Measurements from ENCODE around the gene ERC2.

Gene ERC2

DNA sequence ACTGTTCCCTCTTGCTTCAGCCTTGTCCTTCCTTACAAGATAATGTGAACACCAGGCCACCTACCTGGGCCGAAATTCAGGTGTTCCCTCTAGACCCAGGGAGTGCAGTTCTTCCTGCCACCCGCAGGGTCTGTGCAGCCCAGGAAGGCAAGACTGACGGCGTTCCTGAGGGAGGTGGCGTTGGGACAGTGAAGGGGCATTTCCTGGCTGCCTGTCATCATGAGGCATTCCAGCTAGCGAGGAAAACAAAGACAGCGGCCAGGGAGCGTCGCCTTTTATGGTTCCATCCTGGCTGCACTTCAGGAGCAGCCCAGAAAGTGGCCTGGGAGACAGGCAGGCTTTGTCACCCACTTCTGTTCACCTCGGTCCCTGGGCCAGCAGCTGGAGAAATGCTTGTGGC lies 896.4 kb downstream of the ERC2 start:
- Histone ChIP-seq H3K4me3 (ENCODE audit: low read length in 2 of 2) (no peak overlapping the region), H3K9ac (ENCODE audit: low read depth in 1 of 2, low read length in 2 of 2) (no peak overlapping the region), H3K36me3 (ENCODE audit: control insufficient read depth in 2 of 2, insufficient read depth in 2 of 2, low read length in 2 of 2) (no peaks in the 10 kb centered on the region), H3K9me3 (ENCODE audit: control insufficient read depth in 2 of 2, low read length in 2 of 2) (no peaks in the 10 kb centered on the region), H3K27ac (ENCODE audit: low read depth in 2 of 2, low read length in 2 of 2) (no peak overlapping the region), H3K27me3 (ENCODE audit: control insufficient read depth in 2 of 2, insufficient read depth in 2 of 2, low read length in 2 of 2) (no peaks in the 10 kb centered on the region), H3K4me1 (ENCODE audit: control insufficient read depth in 2 of 2, insufficient read depth in 2 of 2, low read length in 2 of 2) (peaks cover 0 to 2% of the 10 kb centered on the region in 2 donors)

GRCh38 chr3:55571216-55571813 lies 897.0 kb downstream of the ERC2 start:
- Histone ChIP-seq H3K9ac (ENCODE audit: low read depth in 1 of 2, low read length in 2 of 2) (no peak overlapping the region), H3K27me3 (ENCODE audit: control insufficient read depth in 2 of 2, insufficient read depth in 2 of 2, low read length in 2 of 2) (no peaks in the 10 kb centered on the region), H3K4me3 (ENCODE audit: low read length in 2 of 2) (no peak overlapping the region), H3K4me1 (ENCODE audit: control insufficient read depth in 2 of 2, insufficient read depth in 2 of 2, low read length in 2 of 2) (peaks cover 0 to 2% of the 10 kb centered on the region in 2 donors), H3K36me3 (ENCODE audit: control insufficient read depth in 2 of 2, insufficient read depth in 2 of 2, low read length in 2 of 2) (no peaks in the 10 kb centered on the region), H3K9me3 (ENCODE audit: control insufficient read depth in 2 of 2, low read length in 2 of 2) (no peaks in the 10 kb centered on the region), H3K27ac (ENCODE audit: low read depth in 2 of 2, low read length in 2 of 2) (no peak overlapping the region)

- no peaks in the 10 kb centered on the region for H3K9me3 ChIP-seq (ENCODE audit: control insufficient read depth in 2 of 2, low read length in 2 of 2)
- no peaks in the 10 kb centered on the region for H3K27me3 ChIP-seq (ENCODE audit: control insufficient read depth in 2 of 2, insufficient read depth in 2 of 2, low read length in 2 of 2)
- no peak overlapping the region for H3K27ac ChIP-seq (ENCODE audit: low read depth in 2 of 2, low read length in 2 of 2)
- H3K4me1 ChIP-seq (ENCODE audit: control insufficient read depth in 2 of 2, insufficient read depth in 2 of 2, low read length in 2 of 2) = peaks cover 0 to 2% of the 10 kb centered on the region in 2 donors
- no peaks in the 10 kb centered on the region for H3K36me3 ChIP-seq (ENCODE audit: control insufficient read depth in 2 of 2, insufficient read depth in 2 of 2, low read length in 2 of 2)
- no peak overlapping the region for H3K4me3 ChIP-seq (ENCODE audit: low read length in 2 of 2)
- H3K9ac ChIP-seq (ENCODE audit: low read depth in 1 of 2, low read length in 2 of 2) = no peak overlapping the region
These were observed 898.0 kb downstream of the ERC2 start for GRCh38 chr3:55570271-55570711.

- Histone ChIP-seq H3K9ac (ENCODE audit: low read depth in 1 of 2, low read length in 2 of 2) (no peak overlapping the region), H3K9me3 (ENCODE audit: control insufficient read depth in 2 of 2, low read length in 2 of 2) (no peaks in the 10 kb centered on the region), H3K27ac (ENCODE audit: low read depth in 2 of 2, low read length in 2 of 2) (no peak overlapping the region), H3K36me3 (ENCODE audit: control insufficient read depth in 2 of 2, insufficient read depth in 2 of 2, low read length in 2 of 2) (no peaks in the 10 kb centered on the region), H3K4me3 (ENCODE audit: low read length in 2 of 2) (no peak overlapping the region), H3K4me1 (ENCODE audit: control insufficient read depth in 2 of 2, insufficient read depth in 2 of 2, low read length in 2 of 2) (peaks cover 0 to 2% of the 10 kb centered on the region in 2 donors), H3K27me3 (ENCODE audit: control insufficient read depth in 2 of 2, insufficient read depth in 2 of 2, low read length in 2 of 2) (no peaks in the 10 kb centered on the region)
These were observed 899.2 kb downstream of the ERC2 start for GRCh38 chr3:55569033-55569599.

- H3K4me1 ChIP-seq (ENCODE audit: control insufficient read depth in 2 of 2, insufficient read depth in 2 of 2, low read length in 2 of 2) = peaks cover 0 to 2% of the 10 kb centered on the region in 2 donors
- H3K9me3 ChIP-seq (ENCODE audit: control insufficient read depth in 2 of 2, low read length in 2 of 2) = no peaks in the 10 kb centered on the region
- no peak overlapping the region for H3K27ac ChIP-seq (ENCODE audit: low read depth in 2 of 2, low read length in 2 of 2)
- no peak overlapping the region for H3K9ac ChIP-seq (ENCODE audit: low read depth in 1 of 2, low read length in 2 of 2)
- no peaks in the 10 kb centered on the region for H3K27me3 ChIP-seq (ENCODE audit: control insufficient read depth in 2 of 2, insufficient read depth in 2 of 2, low read length in 2 of 2)
- H3K4me3 ChIP-seq (ENCODE audit: low read length in 2 of 2) = no peak overlapping the region
- H3K36me3 ChIP-seq (ENCODE audit: control insufficient read depth in 2 of 2, insufficient read depth in 2 of 2, low read length in 2 of 2) = no peaks in the 10 kb centered on the region
These were observed 900.7 kb downstream of the ERC2 start for GRCh38 chr3:55567615-55568014.

DNA sequence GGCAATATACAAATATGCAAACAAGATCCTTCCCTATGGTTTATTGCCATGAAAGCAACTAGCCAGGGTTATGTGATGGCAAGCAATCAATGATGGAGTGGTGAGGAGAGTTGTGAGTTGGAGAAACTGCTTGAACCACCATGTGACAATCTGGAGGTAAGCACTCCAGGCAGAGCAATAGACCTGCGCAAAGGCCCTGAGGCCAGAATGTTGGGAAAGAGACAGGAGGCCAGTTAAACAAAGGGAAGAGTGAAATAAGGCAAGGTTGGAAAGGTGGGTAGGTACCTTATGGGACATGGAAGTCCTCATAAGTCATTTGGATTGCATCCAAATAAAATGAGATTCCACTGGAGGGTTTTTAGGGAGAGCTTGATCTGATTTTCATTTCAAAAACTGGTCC lies 901.1 kb downstream of the ERC2 start:
- H3K9me3 ChIP-seq (ENCODE audit: control insufficient read depth in 2 of 2, low read length in 2 of 2) = no peaks in the 10 kb centered on the region
- no peaks in the 10 kb centered on the region for H3K36me3 ChIP-seq (ENCODE audit: control insufficient read depth in 2 of 2, insufficient read depth in 2 of 2, low read length in 2 of 2)
- peaks cover 0 to 2% of the 10 kb centered on the region in 2 donors for H3K4me1 ChIP-seq (ENCODE audit: control insufficient read depth in 2 of 2, insufficient read depth in 2 of 2, low read length in 2 of 2)
- no peaks in the 10 kb centered on the region for H3K27me3 ChIP-seq (ENCODE audit: control insufficient read depth in 2 of 2, insufficient read depth in 2 of 2, low read length in 2 of 2)
- no peak overlapping the region for H3K4me3 ChIP-seq (ENCODE audit: low read length in 2 of 2)
- no peak overlapping the region for H3K9ac ChIP-seq (ENCODE audit: low read depth in 1 of 2, low read length in 2 of 2)
- H3K27ac ChIP-seq (ENCODE audit: low read depth in 2 of 2, low read length in 2 of 2) = no peak overlapping the region

- H3K4me1 ChIP-seq (ENCODE audit: control insufficient read depth in 2 of 2, insufficient read depth in 2 of 2, low read length in 2 of 2) = no peaks in the 10 kb centered on the region
- no peaks in the 10 kb centered on the region for H3K36me3 ChIP-seq (ENCODE audit: control insufficient read depth in 2 of 2, insufficient read depth in 2 of 2, low read length in 2 of 2)
- H3K9ac ChIP-seq (ENCODE audit: low read depth in 1 of 2, low read length in 2 of 2) = no peak overlapping the region
- H3K27ac ChIP-seq (ENCODE audit: low read depth in 2 of 2, low read length in 2 of 2) = no peak overlapping the region
- no peak overlapping the region for H3K4me3 ChIP-seq (ENCODE audit: low read length in 2 of 2)
- H3K27me3 ChIP-seq (ENCODE audit: control insufficient read depth in 2 of 2, insufficient read depth in 2 of 2, low read length in 2 of 2) = no peaks in the 10 kb centered on the region
- H3K9me3 ChIP-seq (ENCODE audit: control insufficient read depth in 2 of 2, low read length in 2 of 2) = no peaks in the 10 kb centered on the region
These were observed 902.7 kb downstream of the ERC2 start for GRCh38 chr3:55565521-55565920.

DNA sequence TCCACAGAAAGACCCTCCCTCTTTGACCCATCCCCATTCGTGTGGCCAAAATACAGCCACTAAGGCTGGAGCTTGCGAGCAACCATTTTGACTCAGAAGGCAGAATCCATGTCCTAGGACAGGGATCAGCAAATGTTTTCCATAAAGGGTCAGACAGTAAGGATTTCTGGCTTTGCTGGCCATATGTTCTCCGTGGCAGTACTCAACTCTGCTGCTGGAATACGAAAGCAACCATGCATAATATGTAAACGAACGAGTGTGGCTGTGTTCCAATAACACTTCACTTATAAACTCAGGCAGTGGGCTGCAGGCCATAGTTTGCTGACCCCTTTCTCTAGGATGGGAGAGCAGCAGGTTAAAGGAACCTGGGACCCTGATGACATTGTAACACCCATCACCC lies 903.5 kb downstream of the ERC2 start:
- H3K27me3 ChIP-seq (ENCODE audit: control insufficient read depth in 2 of 2, insufficient read depth in 2 of 2, low read length in 2 of 2) = no peaks in the 10 kb centered on the region
- no peaks in the 10 kb centered on the region for H3K36me3 ChIP-seq (ENCODE audit: control insufficient read depth in 2 of 2, insufficient read depth in 2 of 2, low read length in 2 of 2)
- no peak overlapping the region for H3K27ac ChIP-seq (ENCODE audit: low read depth in 2 of 2, low read length in 2 of 2)
- no peaks in the 10 kb centered on the region for H3K4me1 ChIP-seq (ENCODE audit: control insufficient read depth in 2 of 2, insufficient read depth in 2 of 2, low read length in 2 of 2)
- H3K9me3 ChIP-seq (ENCODE audit: control insufficient read depth in 2 of 2, low read length in 2 of 2) = no peaks in the 10 kb centered on the region
- H3K9ac ChIP-seq (ENCODE audit: low read depth in 1 of 2, low read length in 2 of 2) = no peak overlapping the region
- H3K4me3 ChIP-seq (ENCODE audit: low read length in 2 of 2) = no peak overlapping the region

DNA sequence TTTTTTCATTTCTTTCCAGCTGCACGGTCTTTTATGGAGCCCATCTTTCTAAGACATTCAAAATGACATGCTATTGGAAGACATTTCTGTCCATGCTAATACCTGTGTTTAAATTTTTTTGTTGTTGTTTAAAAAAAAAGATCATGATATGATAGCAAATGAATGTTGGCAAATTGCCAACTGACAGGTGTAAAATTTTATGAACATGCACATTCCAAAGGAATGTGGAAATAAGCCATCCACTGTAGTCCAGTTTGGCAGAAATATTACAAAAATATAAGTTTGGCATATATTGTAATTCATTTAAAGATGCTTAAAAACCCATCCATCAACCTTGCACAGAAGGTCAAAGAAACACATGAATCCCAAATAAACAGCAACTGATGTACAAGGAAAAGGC lies 905.6 kb downstream of the ERC2 start:
- H3K27ac ChIP-seq (ENCODE audit: low read depth in 2 of 2, low read length in 2 of 2) = no peak overlapping the region
- H3K9me3 ChIP-seq (ENCODE audit: control insufficient read depth in 2 of 2, low read length in 2 of 2) = no peaks in the 10 kb centered on the region
- no peak overlapping the region for H3K9ac ChIP-seq (ENCODE audit: low read depth in 1 of 2, low read length in 2 of 2)
- no peaks in the 10 kb centered on the region for H3K4me1 ChIP-seq (ENCODE audit: control insufficient read depth in 2 of 2, insufficient read depth in 2 of 2, low read length in 2 of 2)
- H3K36me3 ChIP-seq (ENCODE audit: control insufficient read depth in 2 of 2, insufficient read depth in 2 of 2, low read length in 2 of 2) = no peaks in the 10 kb centered on the region
- no peak overlapping the region for H3K4me3 ChIP-seq (ENCODE audit: low read length in 2 of 2)
- H3K27me3 ChIP-seq (ENCODE audit: control insufficient read depth in 2 of 2, insufficient read depth in 2 of 2, low read length in 2 of 2) = no peaks in the 10 kb centered on the region

DNA sequence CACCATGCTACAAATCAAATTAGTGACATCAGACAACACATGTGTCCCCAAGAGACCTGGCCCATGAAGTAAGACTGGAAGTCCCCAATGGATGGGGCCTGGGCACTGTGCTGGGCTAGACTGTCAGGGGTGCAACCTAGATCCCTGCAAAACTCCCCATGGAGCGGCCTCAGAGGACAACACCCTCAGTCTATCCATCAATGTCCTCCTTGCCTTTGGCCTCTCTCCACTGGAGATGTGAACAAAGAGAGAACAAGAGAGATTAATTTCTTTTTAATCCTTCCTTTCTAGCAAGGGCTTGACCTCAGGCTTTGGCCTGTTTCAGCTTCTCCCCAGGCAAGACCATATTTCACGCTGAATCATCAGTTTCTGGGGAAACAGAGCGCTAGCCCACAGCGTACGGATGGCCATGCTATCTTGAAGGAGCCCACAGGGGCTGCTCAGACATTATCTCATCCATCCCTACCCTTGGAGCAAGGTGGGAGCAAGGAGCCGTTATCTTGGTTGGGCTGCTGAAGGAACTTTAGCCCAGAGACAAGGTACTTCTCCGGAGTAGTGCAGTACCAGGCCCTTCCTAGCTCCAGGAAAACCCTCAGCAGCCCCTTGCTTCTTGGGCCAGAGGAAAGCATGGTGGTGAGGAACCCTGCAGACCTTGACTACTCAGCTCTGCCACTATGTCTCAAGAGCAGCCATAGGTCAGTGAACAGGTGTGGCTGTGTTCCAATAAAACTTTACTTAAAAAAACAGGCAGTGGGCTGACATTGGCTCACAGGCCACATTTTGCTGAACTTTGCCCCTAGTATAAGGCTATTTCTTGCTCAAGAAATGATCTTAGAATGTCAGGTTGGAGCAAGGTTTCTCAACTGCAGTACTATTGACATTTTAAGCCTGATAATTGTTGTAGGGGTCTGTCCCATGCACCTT lies 908.5 kb downstream of the ERC2 start:
- no peak overlapping the region for H3K9ac ChIP-seq (ENCODE audit: low read depth in 1 of 2, low read length in 2 of 2)
- no peaks in the 10 kb centered on the region for H3K36me3 ChIP-seq (ENCODE audit: control insufficient read depth in 2 of 2, insufficient read depth in 2 of 2, low read length in 2 of 2)
- peaks cover 0 to 4% of the 10 kb centered on the region in 2 donors for H3K4me1 ChIP-seq (ENCODE audit: control insufficient read depth in 2 of 2, insufficient read depth in 2 of 2, low read length in 2 of 2)
- no peaks in the 10 kb centered on the region for H3K27me3 ChIP-seq (ENCODE audit: control insufficient read depth in 2 of 2, insufficient read depth in 2 of 2, low read length in 2 of 2)
- no peak overlapping the region for H3K27ac ChIP-seq (ENCODE audit: low read depth in 2 of 2, low read length in 2 of 2)
- H3K9me3 ChIP-seq (ENCODE audit: control insufficient read depth in 2 of 2, low read length in 2 of 2) = no peaks in the 10 kb centered on the region
- H3K4me3 ChIP-seq (ENCODE audit: low read length in 2 of 2) = no peak overlapping the region
